Fibroblast of mammary gland (primary cell): ENCODE data around the gene HOXC6.

Experiments used
- DNase-seq: peaks from one replicate; pipeline ENCODE4 v3.0.0-alpha.2; 2010; ENCODE audit warnings: low read depth
- H3K4me3 ChIP-seq: 2 replicates; pipeline ENCODE4 v1.5.1; 2011; ENCODE audit warnings: low read depth, mild to moderate bottlenecking, low read length, moderate library complexity; ENCODE audit not compliant: control insufficient read depth
- TF ChIP-seq, protein P1 (sequence below): conservative IDR thresholded peaks from 2 replicates; pipeline ENCODE4 v1.5.1; 2011; ENCODE audit warnings: low read depth, low read length, inconsistent platforms; ENCODE audit not compliant: control insufficient read depth, insufficient read depth

Gene HOXC6

DNA sequence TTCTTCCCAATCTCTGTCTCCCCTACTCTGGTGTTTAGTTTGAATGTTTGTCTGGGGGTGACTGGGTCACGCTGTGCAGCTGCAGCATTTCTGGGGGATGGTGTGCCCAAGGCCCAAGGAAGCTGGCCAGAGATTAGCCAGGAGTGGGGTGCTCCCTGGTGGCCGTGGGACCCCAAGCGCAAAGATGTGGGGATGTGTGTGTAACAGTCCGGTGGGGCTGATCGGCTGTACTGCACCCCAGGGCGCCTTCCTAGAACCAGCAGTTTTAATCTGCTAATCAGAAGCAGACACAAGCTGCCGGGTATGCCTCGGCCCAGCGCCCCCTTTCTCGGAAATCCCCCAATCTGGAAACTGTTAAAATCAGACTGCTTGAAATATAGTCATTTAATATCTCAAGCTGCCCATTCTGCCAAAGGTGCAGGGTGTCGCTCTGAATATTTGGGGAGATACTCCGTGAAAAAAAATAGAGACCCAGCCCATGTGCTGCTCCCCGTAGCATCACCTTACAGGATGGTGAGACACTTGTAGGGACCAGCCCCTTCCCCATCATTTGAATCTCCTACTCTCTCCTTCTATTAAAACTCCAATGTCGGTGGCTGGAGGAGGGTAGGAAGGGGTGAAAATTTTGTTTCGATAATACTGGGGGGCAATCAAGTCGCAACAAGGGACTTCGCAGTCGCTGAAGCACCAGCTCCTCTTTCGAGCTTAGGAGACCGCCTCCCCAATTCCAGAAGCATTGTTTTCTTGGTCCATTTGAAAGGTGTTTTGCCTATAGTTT is 24.0 kb upstream of the HOXC6 start:
- peak overlapping the region; percentile 50 for H3K4me3 ChIP-seq
- TF ChIP-seq, protein P1, sequence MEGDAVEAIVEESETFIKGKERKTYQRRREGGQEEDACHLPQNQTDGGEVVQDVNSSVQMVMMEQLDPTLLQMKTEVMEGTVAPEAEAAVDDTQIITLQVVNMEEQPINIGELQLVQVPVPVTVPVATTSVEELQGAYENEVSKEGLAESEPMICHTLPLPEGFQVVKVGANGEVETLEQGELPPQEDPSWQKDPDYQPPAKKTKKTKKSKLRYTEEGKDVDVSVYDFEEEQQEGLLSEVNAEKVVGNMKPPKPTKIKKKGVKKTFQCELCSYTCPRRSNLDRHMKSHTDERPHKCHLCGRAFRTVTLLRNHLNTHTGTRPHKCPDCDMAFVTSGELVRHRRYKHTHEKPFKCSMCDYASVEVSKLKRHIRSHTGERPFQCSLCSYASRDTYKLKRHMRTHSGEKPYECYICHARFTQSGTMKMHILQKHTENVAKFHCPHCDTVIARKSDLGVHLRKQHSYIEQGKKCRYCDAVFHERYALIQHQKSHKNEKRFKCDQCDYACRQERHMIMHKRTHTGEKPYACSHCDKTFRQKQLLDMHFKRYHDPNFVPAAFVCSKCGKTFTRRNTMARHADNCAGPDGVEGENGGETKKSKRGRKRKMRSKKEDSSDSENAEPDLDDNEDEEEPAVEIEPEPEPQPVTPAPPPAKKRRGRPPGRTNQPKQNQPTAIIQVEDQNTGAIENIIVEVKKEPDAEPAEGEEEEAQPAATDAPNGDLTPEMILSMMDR = peak; percentile 18
- DNase-seq = peak; percentile 52

DNA sequence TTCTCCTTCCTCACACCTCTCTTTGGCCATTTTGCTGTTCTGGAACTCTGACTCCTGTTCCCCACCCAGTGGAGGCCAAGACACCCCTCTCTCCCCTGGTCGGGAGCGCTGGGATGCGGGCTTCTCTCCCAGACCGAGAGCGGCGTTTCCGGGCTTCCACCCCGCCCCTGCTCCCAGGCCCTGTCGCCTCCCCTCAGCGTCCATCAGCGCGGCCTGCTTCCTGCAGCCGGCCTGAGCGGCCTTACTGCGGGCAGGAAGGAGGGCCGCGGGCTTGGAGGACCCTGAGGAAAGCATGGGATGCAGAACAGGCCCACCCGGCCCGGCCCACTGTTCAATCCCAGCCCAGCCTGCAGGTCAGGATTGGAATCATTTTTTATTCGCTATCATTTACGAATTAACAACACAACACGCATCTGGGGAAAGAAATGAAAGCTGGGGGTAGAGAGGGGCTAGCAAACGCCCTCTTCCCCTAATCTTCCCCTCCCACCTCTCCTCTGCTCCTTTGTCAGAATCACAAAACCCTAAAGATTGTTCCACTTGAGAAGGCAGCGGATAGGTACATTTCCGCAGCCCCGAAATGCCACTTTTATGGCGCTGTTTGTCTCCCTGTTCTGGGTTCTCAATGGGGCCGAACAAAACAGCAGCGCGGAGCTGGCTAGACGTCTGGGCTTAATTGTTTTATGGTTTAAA is 23.3 kb upstream of the HOXC6 start:
- peak overlapping the region; percentile 50 for H3K4me3 ChIP-seq
- TF ChIP-seq, protein P1 = no peak
- DNase-seq = peak; percentile 69

DNA sequence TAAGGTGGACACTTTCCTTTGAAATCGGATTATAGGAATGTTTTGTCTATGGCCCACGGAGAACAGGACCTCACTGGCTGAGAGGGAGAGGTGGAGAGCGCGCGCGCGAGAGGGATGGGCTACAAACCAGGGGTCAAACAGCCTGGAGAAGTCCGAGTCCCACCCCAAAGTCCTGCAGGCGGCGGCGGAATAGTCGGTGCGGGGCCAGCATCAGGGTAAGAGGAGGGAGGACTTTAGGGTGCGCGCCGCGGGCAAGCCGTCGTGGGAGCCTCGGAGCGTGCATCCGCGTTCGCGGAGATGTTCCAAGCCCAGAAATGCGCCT is 22.7 kb upstream of the HOXC6 start:
- H3K4me3 ChIP-seq = peak overlapping the region; percentile 50
- TF ChIP-seq, protein P1 = no peak
- no peak for DNase-seq

DNA sequence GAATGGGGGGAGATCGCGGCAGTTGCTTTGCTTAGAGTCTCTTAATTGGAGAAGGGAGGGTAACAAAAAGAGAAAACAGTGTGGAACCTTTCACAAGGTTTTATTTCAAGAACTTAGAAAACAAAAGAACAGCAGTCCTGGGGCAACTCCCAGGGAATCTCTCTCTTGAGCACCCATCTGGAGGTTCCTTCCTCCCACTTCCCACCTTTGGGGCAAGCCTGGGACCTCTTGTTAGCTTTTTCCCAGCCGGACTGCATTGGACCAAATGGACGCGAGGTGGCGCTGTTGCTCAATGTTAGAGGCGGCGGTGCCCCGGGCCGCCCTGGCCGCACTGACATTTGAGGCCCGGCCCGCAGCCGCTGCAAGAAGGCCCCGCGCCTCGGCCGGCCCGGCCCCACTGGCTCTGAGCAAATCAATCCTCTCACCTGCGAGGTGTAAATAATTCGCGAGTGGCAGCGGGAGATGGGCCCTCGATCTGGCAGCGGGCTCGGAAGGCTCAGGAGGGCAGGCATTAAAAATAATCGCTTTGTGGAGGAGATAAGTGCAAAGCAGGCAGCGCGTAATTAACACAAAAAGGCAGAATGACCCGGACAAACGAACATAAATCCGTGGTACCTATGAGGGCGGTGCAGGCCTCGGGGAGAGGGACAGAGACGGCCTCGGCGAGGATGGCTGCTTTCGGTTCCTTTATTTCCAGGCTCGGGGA is 22.2 kb upstream of the HOXC6 start:
- peak overlapping the region; percentile 50 for H3K4me3 ChIP-seq
- DNase-seq = peak; percentile 89
- TF ChIP-seq, protein P1 = peak; percentile 79

DNA sequence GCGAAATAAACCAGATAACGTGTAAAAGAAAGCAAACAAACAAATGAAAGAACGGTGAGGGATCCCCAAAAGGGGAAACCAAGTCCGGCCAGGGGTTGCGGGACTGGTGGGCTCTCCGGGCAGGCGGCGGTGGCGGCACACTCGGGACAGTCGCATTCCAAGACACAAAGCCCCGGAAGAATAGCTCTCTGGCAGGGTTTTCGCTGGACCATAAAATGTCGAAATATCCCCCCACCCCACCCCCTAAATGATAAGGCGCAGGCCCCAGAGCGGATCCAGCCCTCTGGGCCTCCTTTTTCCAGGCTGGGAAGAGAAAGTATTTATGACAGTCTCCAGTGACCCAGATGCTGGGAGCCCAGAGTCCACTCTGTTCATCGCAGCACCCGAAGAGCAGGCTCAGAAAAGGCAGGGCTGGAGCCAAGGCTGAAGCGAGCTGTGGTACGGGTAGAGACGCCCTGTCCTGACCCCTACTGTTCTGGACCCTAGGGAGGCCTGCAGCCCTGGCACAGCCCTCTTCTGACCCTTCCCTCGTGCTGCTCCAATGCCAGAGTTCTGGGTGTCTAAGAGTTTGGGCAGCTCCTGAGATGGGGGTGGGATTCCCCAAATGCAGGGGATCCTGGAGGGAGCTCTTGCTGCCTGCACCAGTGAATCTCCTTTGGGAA is 21.6 kb upstream of the HOXC6 start:
- H3K4me3 ChIP-seq = peak overlapping the region; percentile 44
- no peak for DNase-seq
- TF ChIP-seq, protein P1 = no peak

DNA sequence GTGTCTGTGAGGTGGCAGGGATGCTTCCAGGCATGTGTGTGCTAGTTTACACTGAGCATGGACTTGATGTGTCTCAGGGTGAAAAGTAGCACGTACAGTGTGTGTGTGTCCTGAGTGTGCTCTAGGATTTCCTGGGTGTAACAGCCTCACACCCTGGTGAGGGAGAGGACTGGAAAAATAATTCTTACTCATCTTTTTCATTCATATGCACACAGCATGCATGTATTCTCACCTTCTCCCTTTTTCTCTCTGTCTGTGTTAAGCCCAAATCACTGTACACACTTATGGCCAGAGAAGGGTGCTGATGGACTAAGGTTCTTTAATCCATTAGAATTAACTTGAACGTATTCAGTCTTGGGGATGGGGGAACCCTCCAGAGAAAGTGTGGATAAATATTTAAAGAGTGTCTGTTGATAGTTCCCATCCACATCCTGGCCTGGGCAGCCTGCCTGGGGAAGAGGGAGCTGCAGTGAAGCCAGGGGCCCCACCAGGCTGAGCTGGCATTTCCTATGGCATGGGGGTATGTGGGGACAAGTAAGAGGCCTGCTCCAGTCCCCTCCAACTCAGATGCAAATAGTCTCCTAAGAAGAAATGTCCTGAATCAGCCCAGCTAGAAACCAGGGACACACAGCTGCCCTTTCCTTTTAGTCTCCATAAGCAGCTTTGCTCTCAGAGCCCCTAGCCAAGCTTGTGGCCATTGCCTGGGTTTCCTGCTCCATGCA is 20.5 kb upstream of the HOXC6 start:
- H3K4me3 ChIP-seq = peak overlapping the region; percentile 88
- TF ChIP-seq, protein P1 = no peak
- DNase-seq = no peak
